GM23338 (cell line): ENCODE measurements around the gene TCTN3. TPM values are rescaled to one million over a fixed set of nuclear protein-coding genes. Genes with fewer than 3 reads are reported as not detected.
"Not testable (repeated sequence)": the region's sequence is repeated elsewhere in the genome, so short reads cannot be mapped to it uniquely, and the experiment has no call there.

Experiments
- ATAC-seq: fragments of 200-7000 bp; cut with Tn5 transposase; 3 replicates; pipeline ENCODE4 v1.9.1; 2020
- DNase-seq: peaks from one replicate; pipeline ENCODE4 v3.0.0-alpha.2; 2015; ENCODE audit warnings: low spot score
- H2AFZ ChIP-seq: fragments of 200-600 bp; sonication (generic); 2 replicates; pipeline ENCODE4 v1.8.0; 2016; ENCODE audit warnings: antibody characterized with exemption, mild to moderate bottlenecking, moderate library complexity
- H3F3A ChIP-seq: fragments of 200-600 bp; sonication (generic); replicated peaks from 2 replicates; pipeline ENCODE4 v1.8.0; 2017; ENCODE audit warnings: antibody characterized with exemption, mixed run types, low read depth
- H3K27ac ChIP-seq: fragments of 200-600 bp; sonication (generic); 2 replicates; pipeline ENCODE4 v1.6.1; 2016; ENCODE audit warnings: low read depth
- H3K27me3 ChIP-seq: fragments of 200-600 bp; sonication (generic); 2 replicates; pipeline ENCODE4 v1.8.0; 2016; ENCODE audit warnings: mild to moderate bottlenecking, mixed run types, moderate library complexity; ENCODE audit not compliant: insufficient read depth
- H3K36me3 ChIP-seq: fragments of 200-600 bp; sonication (generic); 2 replicates; pipeline ENCODE4 v1.8.0; 2016; ENCODE audit warnings: mild to moderate bottlenecking; ENCODE audit not compliant: insufficient read depth
- H3K4me1 ChIP-seq: fragments of 200-600 bp; sonication (generic); 2 replicates; pipeline ENCODE4 v1.8.0; 2016; ENCODE audit warnings: mild to moderate bottlenecking, moderate library complexity; ENCODE audit not compliant: insufficient read depth
- H3K4me2 ChIP-seq: fragments of 200-600 bp; sonication (generic); 2 replicates; pipeline ENCODE4 v1.7.1; 2017; ENCODE audit warnings: mixed run types
- H3K4me3 ChIP-seq: fragments of 200-600 bp; sonication (generic); 2 replicates; pipeline ENCODE4 v1.6.1; 2016; ENCODE audit warnings: mixed run types
- H3K79me2 ChIP-seq: fragments of 200-600 bp; sonication (generic); replicated peaks from 2 replicates; pipeline ENCODE4 v1.8.0; 2017; ENCODE audit warnings: mild to moderate bottlenecking; ENCODE audit not compliant: insufficient read depth
- H3K9me2 ChIP-seq: fragments of 200-600 bp; sonication (generic); 2 replicates; pipeline ENCODE4 v1.8.0; 2017; ENCODE audit not compliant: insufficient read depth
- H4K20me1 ChIP-seq: fragments of 200-600 bp; sonication (generic); replicated peaks from 2 replicates; pipeline ENCODE4 v1.8.0; 2017; ENCODE audit warnings: mild to moderate bottlenecking; ENCODE audit not compliant: insufficient read depth
- H3K27ac Mint-ChIP-seq: 2 replicates; pipeline ENCODE4 v1.8.0; 2020; ENCODE audit warnings: inconsistent platforms, mild to moderate bottlenecking, moderate library complexity, mixed read lengths
- H3K27me3 Mint-ChIP-seq: 3 replicates; pipeline ENCODE4 v1.8.0; 2022; ENCODE audit warnings: low read depth, mild to moderate bottlenecking, moderate library complexity, mixed read lengths, inconsistent platforms; ENCODE audit not compliant: insufficient read depth, poor library complexity
- H3K36me3 Mint-ChIP-seq: 3 replicates; pipeline ENCODE4 v1.8.0; 2021; ENCODE audit warnings: low read depth, mild to moderate bottlenecking, inconsistent platforms, moderate library complexity, mixed read lengths
- H3K4me1 Mint-ChIP-seq: 3 replicates; pipeline ENCODE4 v1.8.0; 2020; ENCODE audit warnings: mild to moderate bottlenecking, inconsistent platforms, mixed read lengths
- H3K4me3 Mint-ChIP-seq: 3 replicates; pipeline ENCODE4 v1.8.0; 2021; ENCODE audit warnings: moderate library complexity, mild to moderate bottlenecking, inconsistent platforms, mixed read lengths
- H3K9me3 Mint-ChIP-seq: 3 replicates; pipeline ENCODE4 v1.8.0; 2020; ENCODE audit warnings: moderate library complexity, mild to moderate bottlenecking, inconsistent platforms, mixed read lengths
- EZH2phosphoT487 ChIP-seq: fragments of 200-600 bp; sonication (generic); IDR thresholded peaks from one replicate; pipeline ENCODE4 v1.8.1; 2018; ENCODE audit warnings: antibody characterized with exemption; ENCODE audit not compliant: unreplicated experiment
- JUNB ChIP-seq: IDR thresholded peaks from one replicate; pipeline ENCODE4 v1.6.1; 2016; ENCODE audit warnings: antibody characterized with exemption; ENCODE audit not compliant: unreplicated experiment
- POLR2AphosphoS5 ChIP-seq: IDR thresholded peaks from 2 replicates; pipeline ENCODE4 v1.6.1; 2016; ENCODE audit warnings: antibody characterized with exemption, low read depth
- ZNF331 ChIP-seq: fragments of 250-450 bp; sonication (Bioruptor Pico); IDR thresholded peaks from 2 replicates; pipeline ENCODE4 v1.5.0; 2020; ENCODE audit warnings: low read depth, mild to moderate bottlenecking, moderate library complexity
- polyA plus RNA-seq: library from polyadenylated mRNA; unstranded; fragments of >200 nt; fragmentation: Nextera tagmentation; extraction: Ambion mirVana; gene quantifications from 2 replicates; pipeline ENCODE4 v1.2.1, GENCODE V29; 2016
- total RNA-seq: library from RNA; depleted of rRNA; stranded (reverse); fragments of >200 nt; shearing (Covaris generic); gene quantifications from 2 replicates; pipeline ENCODE4 v1.2.3, GENCODE V29; 2014
- TF ChIP-seq, protein P1 (sequence below): IDR thresholded peaks from one replicate; pipeline ENCODE4 v1.6.1; 2018; ENCODE audit warnings: antibody characterized with exemption; ENCODE audit not compliant: unreplicated experiment

TCTN3 gene
- total and polyA plus RNA-seq, 2 experiments from 2014 or later, result 29.7 to 32.4 TPM

DNA sequence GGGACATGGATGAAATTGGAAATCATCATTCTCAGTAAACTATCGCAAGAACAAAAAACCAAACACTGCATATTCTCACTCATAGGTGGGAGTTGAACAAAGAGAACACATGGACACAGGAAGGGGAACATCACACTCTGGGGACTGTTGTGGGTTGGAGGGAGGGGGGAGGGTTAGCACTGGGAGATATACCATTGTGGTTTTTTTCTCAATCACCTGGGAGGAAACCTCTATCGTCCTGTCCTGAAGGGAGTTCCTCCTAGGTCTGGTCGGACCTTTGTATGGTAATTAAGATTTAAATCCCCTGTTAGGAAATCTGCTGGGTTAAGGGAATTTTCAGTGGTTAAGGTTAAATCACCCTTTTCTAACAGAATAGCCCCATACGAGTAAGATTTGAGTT lies 28.8 kb upstream of the TCTN3 start:
- not testable (repeated sequence) for H4K20me1 ChIP-seq, H3K27ac Mint-ChIP-seq, H3K4me1 Mint-ChIP-seq, H3K9me3 Mint-ChIP-seq, H3F3A ChIP-seq, H3K79me2 ChIP-seq, H3K4me1 ChIP-seq, ATAC-seq, H3K36me3 ChIP-seq, H3K4me2 ChIP-seq, H3K4me3 ChIP-seq, H3K27ac ChIP-seq, H3K36me3 Mint-ChIP-seq, H2AFZ ChIP-seq, DNase-seq, H3K9me2 ChIP-seq, H3K27me3 ChIP-seq, H3K27me3 Mint-ChIP-seq, H3K4me3 Mint-ChIP-seq

DNA sequence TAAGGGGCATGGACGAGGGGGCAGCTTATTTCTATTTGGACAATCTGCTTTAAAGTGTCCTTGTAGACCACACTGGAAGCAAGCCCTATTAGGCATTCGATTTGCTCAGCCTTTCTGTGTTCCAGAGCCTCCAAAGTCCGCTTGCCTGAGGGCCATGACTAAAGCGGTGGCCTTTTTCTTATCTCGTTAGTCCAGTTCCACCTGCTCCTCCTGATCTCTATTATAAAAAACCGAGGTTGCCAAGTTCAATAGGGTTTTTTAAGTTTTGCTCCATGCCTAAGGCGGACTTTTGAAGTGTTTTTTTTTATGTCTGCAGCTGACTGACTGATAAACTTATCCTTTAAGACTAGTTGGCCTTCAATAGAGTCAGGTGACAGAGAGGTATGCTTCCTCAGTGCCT lies 27.0 kb upstream of the TCTN3 start:
- not testable (repeated sequence) for H3K4me3 Mint-ChIP-seq, H3K4me1 Mint-ChIP-seq, DNase-seq, H3K4me3 ChIP-seq, H3F3A ChIP-seq, H3K9me3 Mint-ChIP-seq, ATAC-seq, H3K9me2 ChIP-seq, H4K20me1 ChIP-seq, H3K27me3 ChIP-seq, H3K36me3 Mint-ChIP-seq, H3K4me1 ChIP-seq, H3K79me2 ChIP-seq, H3K27me3 Mint-ChIP-seq, H2AFZ ChIP-seq, H3K27ac ChIP-seq, H3K4me2 ChIP-seq, H3K36me3 ChIP-seq, H3K27ac Mint-ChIP-seq

DNA sequence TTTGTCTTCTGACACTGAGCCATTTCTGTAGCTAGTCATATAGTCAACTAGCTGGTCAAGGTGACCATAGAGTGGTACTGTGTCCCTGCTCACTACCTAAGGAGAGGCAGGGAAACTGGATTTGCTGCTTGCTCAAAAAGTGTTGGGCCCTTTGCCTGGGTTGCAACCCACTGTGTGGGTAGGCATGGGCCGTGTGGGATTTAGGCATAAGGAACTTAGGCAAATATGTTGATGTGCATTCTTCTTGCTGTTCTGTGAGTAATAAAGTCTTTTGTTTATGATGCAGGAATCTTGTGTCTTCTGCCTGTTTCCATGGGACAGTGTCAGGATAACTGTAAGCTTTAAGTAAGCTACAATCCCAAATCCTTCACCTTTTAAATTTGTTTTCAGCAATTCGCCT lies 23.1 kb upstream of the TCTN3 start:
- H3K36me3 ChIP-seq, result no peaks in the 10 kb centered on the region
- H4K20me1 ChIP-seq, result no peaks in the 10 kb centered on the region
- H3K4me2 ChIP-seq, result no peak overlapping the region
- no peaks in the 10 kb centered on the region for H3K27me3 ChIP-seq
- no peak overlapping the region for H3K4me3 Mint-ChIP-seq
- H3K27ac ChIP-seq, result no peak overlapping the region
- no peaks in the 10 kb centered on the region for H3K4me1 ChIP-seq
- H2AFZ ChIP-seq, result peak overlapping the region; percentile 84
- TF ChIP-seq ZNF331 (CRISPR knock-in tag) (no peak), POLR2AphosphoS5 (no peak), EZH2phosphoT487 (no peak), JUNB (no peak)
- TF ChIP-seq, protein P1, sequence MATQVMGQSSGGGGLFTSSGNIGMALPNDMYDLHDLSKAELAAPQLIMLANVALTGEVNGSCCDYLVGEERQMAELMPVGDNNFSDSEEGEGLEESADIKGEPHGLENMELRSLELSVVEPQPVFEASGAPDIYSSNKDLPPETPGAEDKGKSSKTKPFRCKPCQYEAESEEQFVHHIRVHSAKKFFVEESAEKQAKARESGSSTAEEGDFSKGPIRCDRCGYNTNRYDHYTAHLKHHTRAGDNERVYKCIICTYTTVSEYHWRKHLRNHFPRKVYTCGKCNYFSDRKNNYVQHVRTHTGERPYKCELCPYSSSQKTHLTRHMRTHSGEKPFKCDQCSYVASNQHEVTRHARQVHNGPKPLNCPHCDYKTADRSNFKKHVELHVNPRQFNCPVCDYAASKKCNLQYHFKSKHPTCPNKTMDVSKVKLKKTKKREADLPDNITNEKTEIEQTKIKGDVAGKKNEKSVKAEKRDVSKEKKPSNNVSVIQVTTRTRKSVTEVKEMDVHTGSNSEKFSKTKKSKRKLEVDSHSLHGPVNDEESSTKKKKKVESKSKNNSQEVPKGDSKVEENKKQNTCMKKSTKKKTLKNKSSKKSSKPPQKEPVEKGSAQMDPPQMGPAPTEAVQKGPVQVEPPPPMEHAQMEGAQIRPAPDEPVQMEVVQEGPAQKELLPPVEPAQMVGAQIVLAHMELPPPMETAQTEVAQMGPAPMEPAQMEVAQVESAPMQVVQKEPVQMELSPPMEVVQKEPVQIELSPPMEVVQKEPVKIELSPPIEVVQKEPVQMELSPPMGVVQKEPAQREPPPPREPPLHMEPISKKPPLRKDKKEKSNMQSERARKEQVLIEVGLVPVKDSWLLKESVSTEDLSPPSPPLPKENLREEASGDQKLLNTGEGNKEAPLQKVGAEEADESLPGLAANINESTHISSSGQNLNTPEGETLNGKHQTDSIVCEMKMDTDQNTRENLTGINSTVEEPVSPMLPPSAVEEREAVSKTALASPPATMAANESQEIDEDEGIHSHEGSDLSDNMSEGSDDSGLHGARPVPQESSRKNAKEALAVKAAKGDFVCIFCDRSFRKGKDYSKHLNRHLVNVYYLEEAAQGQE, result no peak
- H3K9me2 ChIP-seq, result no peaks in the 10 kb centered on the region
- H3K36me3 Mint-ChIP-seq, result no peaks in the 10 kb centered on the region
- no peaks in the 10 kb centered on the region for H3F3A ChIP-seq
- H3K27ac Mint-ChIP-seq, result no peak overlapping the region
- peaks cover 5% of the 10 kb centered on the region; the same call in 1 of the 3 replicates for H3K4me1 Mint-ChIP-seq
- H3K4me3 ChIP-seq, result no peak overlapping the region
- peak; percentile 43 for ATAC-seq
- peaks cover 1% of the 10 kb centered on the region for H3K27me3 Mint-ChIP-seq
- H3K79me2 ChIP-seq, result no peaks in the 10 kb centered on the region
- no peak for DNase-seq
- no peaks in the 10 kb centered on the region for H3K9me3 Mint-ChIP-seq
